H1 (cell line): Measurements from ENCODE around the gene ACKR3. TPM values are rescaled to one million over a fixed set of nuclear protein-coding genes. Genes with fewer than 3 reads are reported as not detected.

ENCODE experiments used
- CTCF ChIA-PET: fragments of 300-600 bp; sonication (Branson Sonifier 250); formaldehyde crosslinking; loops from one replicate; lab custom pipeline; 2021; ENCODE audit not compliant: partially characterized antibody; lab: Charles Lee
- POLR2A ChIA-PET: fragments of 300-600 bp; sonication (Branson Sonifier 250); formaldehyde crosslinking; loops from one replicate; lab custom pipeline; 2021; ENCODE audit warnings: inconsistent platforms; ENCODE audit not compliant: partially characterized antibody; lab: Charles Lee
- DNase-seq, 2 experiments: peaks; one replicate each; pipeline versions ENCODE4 v3.0.0 to v3.0.0-alpha.2; 2010 to 2022; ENCODE audit warnings: low spot score in 2 of 2, low read depth in 1 of 2, mixed read lengths in 1 of 2
- FAIRE-seq: peaks from 2 replicates; lab custom pipeline; 2011; peaks lifted over from hg19 to GRCh38; lab: Jason Lieb, UNC
- H2AFZ ChIP-seq: 2 replicates; pipeline ENCODE4 v1.8.1; 2012; ENCODE audit warnings: low read length, inconsistent platforms
- H2AK5ac ChIP-seq: 2 replicates; pipeline ENCODE4 v1.6.1; 2013; ENCODE audit warnings: low read depth, low read length
- H2BK120ac ChIP-seq: replicated peaks from 2 replicates; pipeline ENCODE3; 2013; ENCODE audit warnings: low read depth, low read length, inconsistent platforms
- H2BK12ac ChIP-seq: 2 replicates; pipeline ENCODE4 v1.6.1; 2013; ENCODE audit warnings: low read depth, low read length
- H2BK15ac ChIP-seq: 2 replicates; pipeline ENCODE4 v1.6.1; 2013; ENCODE audit warnings: low read length
- H2BK20ac ChIP-seq: 2 replicates; pipeline ENCODE4 v1.6.1; 2013; ENCODE audit warnings: low read length
- H2BK5ac ChIP-seq: 2 replicates; pipeline ENCODE4 v1.6.1; 2013; ENCODE audit warnings: low read depth, low read length
- H3K14ac ChIP-seq: 2 replicates; pipeline ENCODE4 v1.6.1; 2013; ENCODE audit warnings: inconsistent platforms; ENCODE audit not compliant: insufficient read length
- H3K18ac ChIP-seq: 2 replicates; pipeline ENCODE4 v1.6.1; 2013; ENCODE audit warnings: low read length; ENCODE audit errors: extremely low read depth
- H3K23ac ChIP-seq: 2 replicates; pipeline ENCODE4 v1.6.1; 2013; ENCODE audit warnings: inconsistent platforms; ENCODE audit not compliant: insufficient read length
- H3K23me2 ChIP-seq: 2 replicates; pipeline ENCODE4 v1.6.1; 2013; ENCODE audit warnings: low read depth, low read length
- H3K27ac ChIP-seq: 2 replicates; pipeline ENCODE4 v1.6.1; 2011; ENCODE audit warnings: low read depth, low read length, inconsistent platforms
- H3K27me3 ChIP-seq, 4 experiments: replicated peaks in 1 of 4; 1 replicate in 1 of 4; 2 replicates in 3 of 4; pipeline versions ENCODE4 v1.6.1 to v1.8.1; 2011 to 2013; ENCODE audit warnings: low read length in 3 of 4, mild to moderate bottlenecking in 3 of 4, inconsistent platforms in 2 of 4, mixed read lengths in 2 of 4, moderate library complexity in 1 of 4; ENCODE audit not compliant: control insufficient read depth in 3 of 4, insufficient read depth in 3 of 4; ENCODE audit errors: extremely low read depth in 1 of 4
- H3K36me3 ChIP-seq, 4 experiments: 2 replicates each; pipeline versions ENCODE4 v1.6.1 to v1.8.1; 2011 to 2013; ENCODE audit warnings: mild to moderate bottlenecking in 4 of 4, low read length in 3 of 4, moderate library complexity in 2 of 4, control low read depth in 1 of 4, inconsistent platforms in 1 of 4; ENCODE audit not compliant: insufficient read depth in 4 of 4, control insufficient read depth in 2 of 4
- H3K4ac ChIP-seq: replicated peaks from 2 replicates; pipeline ENCODE3; 2013; ENCODE audit warnings: low read length, low read depth, mixed read lengths, inconsistent platforms; ENCODE audit not compliant: insufficient read length
- H3K4me1 ChIP-seq, 4 experiments: replicated peaks in 1 of 4; 1 replicate in 1 of 4; 2 replicates in 3 of 4; pipeline versions ENCODE4 v1.6.1 to v1.8.1; 2011 to 2013; ENCODE audit warnings: low read length in 3 of 4, inconsistent platforms in 2 of 4, mixed read lengths in 1 of 4; ENCODE audit not compliant: insufficient read depth in 4 of 4, control insufficient read depth in 3 of 4
- H3K4me2 ChIP-seq, 2 experiments: 2 replicates each; pipeline versions ENCODE4 v1.6.1 to v1.8.1; 2011 to 2013; ENCODE audit warnings: low read depth in 2 of 2, low read length in 2 of 2, control low read depth in 1 of 2, inconsistent platforms in 1 of 2, mild to moderate bottlenecking in 1 of 2; ENCODE audit not compliant: insufficient read depth in 1 of 2
- H3K4me3 ChIP-seq, 4 experiments: fragments of 200-600, 300-600 bp in 1 of 4; sonication (generic), shearing (Covaris generic), sonication (Bioruptor Twin) in 1 of 4; 2 replicates each; pipeline versions ENCODE4 v1.5.1 to v1.8.1; 2011 to 2016; ENCODE audit warnings: low read length in 4 of 4, low read depth in 3 of 4, control low read depth in 2 of 4, inconsistent platforms in 2 of 4, mild to moderate bottlenecking in 2 of 4, mixed read lengths in 1 of 4, moderate library complexity in 1 of 4; ENCODE audit not compliant: insufficient read depth in 2 of 4; ENCODE audit errors: extremely low read depth in 1 of 4
- H3K56ac ChIP-seq: replicated peaks from 2 replicates; pipeline ENCODE3; 2013; ENCODE audit warnings: low read depth, mild to moderate bottlenecking, mixed read lengths, low read length, inconsistent platforms; ENCODE audit not compliant: insufficient read length
- H3K79me1 ChIP-seq: 2 replicates; pipeline ENCODE4 v1.6.1; 2013; ENCODE audit warnings: low read depth, low read length, control low read depth
- H3K79me2 ChIP-seq, 2 experiments: 2 replicates each; pipeline versions ENCODE4 v1.6.1 to v1.8.1; 2012 to 2013; ENCODE audit warnings: low read length in 2 of 2, mild to moderate bottlenecking in 2 of 2, inconsistent platforms in 1 of 2; ENCODE audit not compliant: insufficient read depth in 2 of 2, control insufficient read depth in 1 of 2
- H3K9ac ChIP-seq, 4 experiments: replicated peaks in 1 of 4; 1 replicate in 1 of 4; 2 replicates in 3 of 4; pipeline versions ENCODE4 v1.6.1 to v1.8.1; 2011 to 2013; ENCODE audit warnings: low read depth in 3 of 4, low read length in 3 of 4, control low read depth in 2 of 4, mild to moderate bottlenecking in 2 of 4, moderate library complexity in 2 of 4, inconsistent platforms in 1 of 4; ENCODE audit errors: extremely low read depth in 1 of 4
- H3K9me3 ChIP-seq, 2 experiments: 2 replicates each; pipeline versions ENCODE4 v1.6.1 to v1.8.1; 2012 to 2013; ENCODE audit warnings: mild to moderate bottlenecking in 2 of 2, moderate library complexity in 2 of 2, control low read depth in 1 of 2, inconsistent platforms in 1 of 2, low read depth in 1 of 2, low read length in 1 of 2, mixed read lengths in 1 of 2; ENCODE audit not compliant: insufficient read depth in 2 of 2
- H4K20me1 ChIP-seq, 2 experiments: replicated peaks in 1 of 2; 2 replicates each; pipeline versions ENCODE3 to v1.8.1; 2011 to 2013; ENCODE audit warnings: inconsistent platforms in 2 of 2, low read length in 2 of 2, mild to moderate bottlenecking in 1 of 2; ENCODE audit not compliant: insufficient read depth in 2 of 2, control insufficient read depth in 1 of 2
- H4K5ac ChIP-seq: 2 replicates; pipeline ENCODE4 v1.6.1; 2013; ENCODE audit warnings: low read length, low read depth, mixed read lengths, inconsistent platforms; ENCODE audit not compliant: insufficient read length
- H4K8ac ChIP-seq: 2 replicates; pipeline ENCODE4 v1.8.0; 2013; ENCODE audit warnings: mild to moderate bottlenecking, moderate library complexity, low read length, inconsistent platforms; ENCODE audit not compliant: insufficient read depth; ENCODE audit errors: extremely low read depth
- H4K91ac ChIP-seq: replicated peaks from 2 replicates; pipeline ENCODE3; 2013; ENCODE audit warnings: low read length, mixed read lengths, inconsistent platforms; ENCODE audit not compliant: insufficient read length
- BRCA1 ChIP-seq: IDR thresholded peaks from 2 replicates; pipeline ENCODE4 v1.6.1; 2012; ENCODE audit warnings: low read depth, low read length, improper control_type of control experiment
- MAFK ChIP-seq: IDR thresholded peaks from 2 replicates; pipeline ENCODE4 v1.6.1; 2012; ENCODE audit warnings: low read depth, mild to moderate bottlenecking, improper control_type of control experiment, low read length
- POU5F1 ChIP-seq: IDR thresholded peaks from 2 replicates; pipeline ENCODE4 v1.6.1; 2011; ENCODE audit warnings: low read depth, mild to moderate bottlenecking, low read length, moderate library complexity
- SIN3A ChIP-seq, 2 experiments: IDR thresholded peaks in 1 of 2; conservative IDR thresholded peaks in 1 of 2; 2 replicates each; pipeline ENCODE4 v1.6.1; 2011 to 2012; ENCODE audit warnings: low read length in 2 of 2, improper control_type of control experiment in 1 of 2, low read depth in 1 of 2, mild to moderate bottlenecking in 1 of 2
- WGBS, 2 experiments: shearing (Covaris generic) in 1 of 2; methylation state at CpG; one replicate each; pipeline versions ENCODE4 v1.1.6 to v1.1.7; 2013 to 2015; ENCODE audit warnings: low lambda C conversion rate in 2 of 2, mixed read lengths in 2 of 2, inconsistent platforms in 1 of 2, low coverage in 1 of 2, missing lambda C conversion rate in 1 of 2; ENCODE audit not compliant: insufficient replicate concordance in 2 of 2, insufficient coverage in 1 of 2, insufficient read length in 1 of 2; ENCODE audit errors: extremely low coverage in 1 of 2, missing lambda C conversion rate in 1 of 2; 5-methylcytosine and 5-hydroxymethylcytosine counted together
- polyA plus RNA-seq, 7 experiments: library from polyadenylated mRNA; depleted of rRNA in 3 of 7; stranded (reverse) in 5 of 7; unstranded in 2 of 7; fragments of >200 nt in 5 of 7; fragments of 200-250 nt in 2 of 7; gene quantifications; 1 replicate in 5 of 7; 2 replicates in 1 of 7; 4 replicates in 1 of 7; pipeline versions ENCODE4 v1.2.1 to v1.2.3, GENCODE V29; 2011 to 2013; ENCODE audit warnings: missing spikeins in 2 of 7, mixed read lengths in 2 of 7
- total RNA-seq: library from RNA; stranded (reverse); fragmentation: NEBNext Ultra II Directional; extraction: Animal tissue kit (Norgen Biotek cat#: 25700); gene quantifications from 2 replicates; pipeline ENCODE4 v1.2.1, GENCODE V29; 2021
- TF ChIP-seq, protein P1 (sequence below), 3 experiments: IDR thresholded peaks; 1 replicate in 2 of 3; 2 replicates in 1 of 3; pipeline versions ENCODE4 v1.5.1 to v1.6.1; 2011; ENCODE audit warnings: low read length in 3 of 3, mild to moderate bottlenecking in 3 of 3, inconsistent platforms in 2 of 3, low read depth in 1 of 3, moderate library complexity in 1 of 3; ENCODE audit not compliant: insufficient read depth in 1 of 3; ENCODE audit errors: control extremely low read depth in 1 of 3

Gene ACKR3
- total and polyA plus RNA-seq, 2 of the 8 experiments (the other 6 are each of a cell fraction or from before 2014, with no cell fraction given), result 1.4 to 24.4 TPM

DNA sequence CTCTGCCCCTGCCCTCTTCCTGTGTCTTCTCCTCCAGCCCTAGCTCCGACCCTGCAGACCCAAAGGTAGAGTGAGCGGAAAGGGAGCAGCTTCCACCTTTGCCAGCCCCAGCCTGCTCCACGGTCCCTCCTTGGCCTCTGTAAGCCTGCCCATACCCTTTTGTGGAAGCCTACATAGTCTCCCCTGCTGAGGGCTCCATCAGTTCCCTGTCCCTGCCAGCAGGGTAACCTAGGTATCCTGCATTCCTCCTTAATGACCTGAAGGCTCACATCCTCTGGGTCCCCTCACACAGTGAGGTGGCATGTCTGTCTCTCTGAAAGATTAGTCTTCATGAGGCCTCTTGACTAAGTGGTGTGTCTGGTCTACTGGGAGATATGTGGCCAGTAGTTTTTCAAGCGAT is 20.5 kb upstream of the ACKR3 start:
- H4K91ac ChIP-seq, result no peak overlapping the region
- no peak overlapping the region for H3K27ac ChIP-seq
- no peak overlapping the region for H3K4ac ChIP-seq
- H2BK5ac ChIP-seq, result no peak overlapping the region
- TF ChIP-seq POU5F1 (no peak), MAFK (no peak), BRCA1 (no peak), SIN3A (conservative IDR thresholded peaks at IDR 0.05 in 1 of 2, IDR thresholded peaks at IDR 0.05 in 1 of 2; ENCODE audit: low read depth in 1 of 2, low read length in 2 of 2) (no peak)
- TF ChIP-seq, protein P1, sequence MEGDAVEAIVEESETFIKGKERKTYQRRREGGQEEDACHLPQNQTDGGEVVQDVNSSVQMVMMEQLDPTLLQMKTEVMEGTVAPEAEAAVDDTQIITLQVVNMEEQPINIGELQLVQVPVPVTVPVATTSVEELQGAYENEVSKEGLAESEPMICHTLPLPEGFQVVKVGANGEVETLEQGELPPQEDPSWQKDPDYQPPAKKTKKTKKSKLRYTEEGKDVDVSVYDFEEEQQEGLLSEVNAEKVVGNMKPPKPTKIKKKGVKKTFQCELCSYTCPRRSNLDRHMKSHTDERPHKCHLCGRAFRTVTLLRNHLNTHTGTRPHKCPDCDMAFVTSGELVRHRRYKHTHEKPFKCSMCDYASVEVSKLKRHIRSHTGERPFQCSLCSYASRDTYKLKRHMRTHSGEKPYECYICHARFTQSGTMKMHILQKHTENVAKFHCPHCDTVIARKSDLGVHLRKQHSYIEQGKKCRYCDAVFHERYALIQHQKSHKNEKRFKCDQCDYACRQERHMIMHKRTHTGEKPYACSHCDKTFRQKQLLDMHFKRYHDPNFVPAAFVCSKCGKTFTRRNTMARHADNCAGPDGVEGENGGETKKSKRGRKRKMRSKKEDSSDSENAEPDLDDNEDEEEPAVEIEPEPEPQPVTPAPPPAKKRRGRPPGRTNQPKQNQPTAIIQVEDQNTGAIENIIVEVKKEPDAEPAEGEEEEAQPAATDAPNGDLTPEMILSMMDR (IDR thresholded peaks at IDR 0.05; ENCODE audit: control extremely low read depth in 1 of 3, insufficient read depth in 1 of 3, low read depth in 1 of 3, low read length in 3 of 3), result peak in 2 of 3 experiments; percentile 15 to 21; a peak in 2 of 4 replicates
- FAIRE-seq, result no peak
- no peak overlapping the region for H2AFZ ChIP-seq
- no peaks in the 10 kb centered on the region for H3K9me3 ChIP-seq
- no peak overlapping the region for H4K5ac ChIP-seq
- H3K36me3 ChIP-seq, result no peaks in the 10 kb centered on the region
- H2BK120ac ChIP-seq, result no peak overlapping the region
- no peak overlapping the region for H2BK20ac ChIP-seq
- ChIA-PET POLR2A (interaction anchor here (1.1 kb wide), 1 partner anchor 11 kb away, joined by 3 read pairs; no protein-coding TSS in a partner anchor), CTCF (interaction anchor here (0.7 to 2.1 kb wide), 6 partner anchors 13 to 457 kb away, joined by 3 to 9 read pairs (median 4); partner anchors contain the start of gene ACKR3)
- WGBS, 2 experiments, result 92% methylated on average over 4 of the region's 4 CpGs; no CpG with 5 or more reads in 1 of the 2 experiments
- H3K9ac ChIP-seq, result no peak overlapping the region
- no peak for DNase-seq
- H3K18ac ChIP-seq, result no peak overlapping the region
- no peaks in the 10 kb centered on the region for H3K27me3 ChIP-seq
- no peaks in the 10 kb centered on the region for H3K79me2 ChIP-seq
- no peaks in the 10 kb centered on the region for H3K79me1 ChIP-seq
- H3K23me2 ChIP-seq, result no peaks in the 10 kb centered on the region; the same call in 1 of the 2 replicates
- no peak overlapping the region for H2AK5ac ChIP-seq
- no peaks in the 10 kb centered on the region for H4K20me1 ChIP-seq
- peaks cover 4 to 14% (median 8%) of the 10 kb centered on the region in 4 experiments; a peak in 5 of 7 replicates for H3K4me1 ChIP-seq
- H3K4me3 ChIP-seq, result no peak overlapping the region
- H3K4me2 ChIP-seq, result no peak overlapping the region
- H3K23ac ChIP-seq, result no peak overlapping the region
- no peak overlapping the region for H3K14ac ChIP-seq
- no peak overlapping the region for H3K56ac ChIP-seq
- H2BK12ac ChIP-seq, result no peak overlapping the region
- H2BK15ac ChIP-seq, result no peak overlapping the region
- H4K8ac ChIP-seq, result no peak overlapping the region
